Activated CD4-positive, alpha-beta T cell treated with anti-CD3 and anti-CD28 coated beads for 24 hours (primary cell): ENCODE measurements around the gene PERM1.
"Not testable (repeated sequence)": the region's sequence is repeated elsewhere in the genome, so short reads cannot be mapped to it uniquely, and the experiment has no call there.

ENCODE experiments used
- DNase-seq, 2 donors: peaks; one replicate each; pipeline ENCODE4 v3.0.0-alpha.2; 2020; ENCODE audit warnings: low read depth in 2 of 2

Gene PERM1

GRCh38 chr1:997993-998744, 16.3 kb upstream of the PERM1 start:
- no peak for DNase-seq

GRCh38 chr1:997713-997992, 15.8 kb upstream of the PERM1 start:
- no peak for DNase-seq

- DNase-seq: no peak
Measured at GRCh38 chr1:996851-997712, 15.2 kb upstream of the PERM1 start.

GRCh38 chr1:995665-996633, 14.1 kb upstream of the PERM1 start:
- no peak for DNase-seq

- DNase-seq: not testable (repeated sequence)
Measured at GRCh38 chr1:994546-994945, 12.7 kb upstream of the PERM1 start.

- no peak for DNase-seq
Measured at GRCh38 chr1:993379-993995, 11.6 kb upstream of the PERM1 start.

GRCh38 chr1:992362-992761, 10.5 kb upstream of the PERM1 start:
- DNase-seq: no peak

GRCh38 chr1:991895-992294, 10.0 kb upstream of the PERM1 start:
- no peak for DNase-seq

GRCh38 chr1:991275-991674, 9.4 kb upstream of the PERM1 start:
- not testable (repeated sequence) for DNase-seq

- DNase-seq: not testable (repeated sequence)
Measured at GRCh38 chr1:988061-988460, 6.2 kb upstream of the PERM1 start.

GRCh38 chr1:985126-985525, 3.2 kb upstream of the PERM1 start:
- DNase-seq: no peak

- no peak for DNase-seq
Measured at GRCh38 chr1:984476-984814, 2.6 kb upstream of the PERM1 start.

GRCh38 chr1:983798-984475, 2.0 kb upstream of the PERM1 start:
- DNase-seq: peak; percentile 53 to 55

GRCh38 chr1:982765-983436, 1.0 kb upstream of the PERM1 start:
- DNase-seq: no peak

- no peak for DNase-seq
Measured at GRCh38 chr1:981491-981954, 370 bp downstream of the PERM1 start.

GRCh38 chr1:980602-981395, 1.1 kb downstream of the PERM1 start:
- DNase-seq: no peak

- no peak for DNase-seq
Measured at GRCh38 chr1:980137-980571, 1.7 kb downstream of the PERM1 start.

GRCh38 chr1:979744-980072, 2.2 kb downstream of the PERM1 start:
- no peak for DNase-seq

GRCh38 chr1:978835-979743, 2.8 kb downstream of the PERM1 start:
- DNase-seq: no peak
